GM06990 (cell line): ENCODE measurements around the gene SLC6A18.

ENCODE experiments used
- DNase-seq: peaks from one replicate; pipeline ENCODE4 v3.0.0-alpha.2; 2011; ENCODE audit not compliant: insufficient read length; ENCODE audit errors: extremely low read depth
- H3K27me3 ChIP-seq: replicated peaks from 2 replicates; pipeline ENCODE4 v1.6.0; 2011; ENCODE audit warnings: low read length; ENCODE audit not compliant: control insufficient read depth, insufficient read depth
- H3K36me3 ChIP-seq: 2 replicates; pipeline ENCODE4 v1.5.1; 2011; ENCODE audit warnings: low read length; ENCODE audit not compliant: control insufficient read depth, insufficient read depth
- H3K4me3 ChIP-seq: replicated peaks from 2 replicates; pipeline ENCODE4 v1.5.1; 2011; ENCODE audit warnings: low read depth, mild to moderate bottlenecking, control low read depth, low read length
- TF ChIP-seq, protein P1 (sequence below): IDR thresholded peaks from 2 replicates; pipeline ENCODE4 v1.5.1; 2011; ENCODE audit warnings: low read length, control low read depth, mild to moderate bottlenecking, inconsistent platforms; ENCODE audit not compliant: insufficient read depth, poor library complexity, severe bottlenecking

SLC6A18 gene

GRCh38 chr5:1182360-1182632 lies 42.9 kb upstream of the SLC6A18 start:
- H3K36me3 ChIP-seq = no peaks in the 10 kb centered on the region
- no peaks in the 10 kb centered on the region; the same call in 1 of the 2 replicates for H3K27me3 ChIP-seq
- TF ChIP-seq, protein P1, sequence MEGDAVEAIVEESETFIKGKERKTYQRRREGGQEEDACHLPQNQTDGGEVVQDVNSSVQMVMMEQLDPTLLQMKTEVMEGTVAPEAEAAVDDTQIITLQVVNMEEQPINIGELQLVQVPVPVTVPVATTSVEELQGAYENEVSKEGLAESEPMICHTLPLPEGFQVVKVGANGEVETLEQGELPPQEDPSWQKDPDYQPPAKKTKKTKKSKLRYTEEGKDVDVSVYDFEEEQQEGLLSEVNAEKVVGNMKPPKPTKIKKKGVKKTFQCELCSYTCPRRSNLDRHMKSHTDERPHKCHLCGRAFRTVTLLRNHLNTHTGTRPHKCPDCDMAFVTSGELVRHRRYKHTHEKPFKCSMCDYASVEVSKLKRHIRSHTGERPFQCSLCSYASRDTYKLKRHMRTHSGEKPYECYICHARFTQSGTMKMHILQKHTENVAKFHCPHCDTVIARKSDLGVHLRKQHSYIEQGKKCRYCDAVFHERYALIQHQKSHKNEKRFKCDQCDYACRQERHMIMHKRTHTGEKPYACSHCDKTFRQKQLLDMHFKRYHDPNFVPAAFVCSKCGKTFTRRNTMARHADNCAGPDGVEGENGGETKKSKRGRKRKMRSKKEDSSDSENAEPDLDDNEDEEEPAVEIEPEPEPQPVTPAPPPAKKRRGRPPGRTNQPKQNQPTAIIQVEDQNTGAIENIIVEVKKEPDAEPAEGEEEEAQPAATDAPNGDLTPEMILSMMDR = no peak
- no peak overlapping the region for H3K4me3 ChIP-seq
- DNase-seq = no peak

GRCh38 chr5:1182633-1183423 lies 42.4 kb upstream of the SLC6A18 start:
- H3K27me3 ChIP-seq = no peaks in the 10 kb centered on the region; the same call in 1 of the 2 replicates
- TF ChIP-seq, protein P1 = no peak
- H3K36me3 ChIP-seq = no peaks in the 10 kb centered on the region
- no peak for DNase-seq
- H3K4me3 ChIP-seq = no peak overlapping the region

GRCh38 chr5:1183424-1184162 lies 41.6 kb upstream of the SLC6A18 start:
- H3K27me3 ChIP-seq = no peaks in the 10 kb centered on the region; the same call in 1 of the 2 replicates
- H3K4me3 ChIP-seq = no peak overlapping the region
- DNase-seq = no peak
- TF ChIP-seq, protein P1 = no peak
- no peaks in the 10 kb centered on the region for H3K36me3 ChIP-seq

DNA sequence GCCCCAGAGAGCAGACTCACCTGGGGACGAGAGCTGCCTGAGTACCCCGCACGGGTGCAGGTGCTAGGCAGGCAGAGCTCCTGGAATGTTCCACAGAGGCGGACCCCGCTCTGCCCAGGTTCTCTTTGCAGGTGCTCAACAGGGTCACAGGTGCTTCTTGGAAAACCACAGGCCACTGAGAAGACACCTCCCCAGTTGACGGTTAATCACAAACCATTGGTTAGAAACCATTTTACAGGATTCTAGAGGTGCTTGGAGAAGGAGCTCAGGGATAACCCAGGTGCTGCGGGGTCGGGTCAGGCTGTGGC lies 41.1 kb upstream of the SLC6A18 start:
- TF ChIP-seq, protein P1 = no peak
- Histone ChIP-seq H3K27me3 (no peaks in the 10 kb centered on the region; the same call in 1 of the 2 replicates), H3K4me3 (no peak overlapping the region), H3K36me3 (no peaks in the 10 kb centered on the region)
- DNase-seq = no peak

DNA sequence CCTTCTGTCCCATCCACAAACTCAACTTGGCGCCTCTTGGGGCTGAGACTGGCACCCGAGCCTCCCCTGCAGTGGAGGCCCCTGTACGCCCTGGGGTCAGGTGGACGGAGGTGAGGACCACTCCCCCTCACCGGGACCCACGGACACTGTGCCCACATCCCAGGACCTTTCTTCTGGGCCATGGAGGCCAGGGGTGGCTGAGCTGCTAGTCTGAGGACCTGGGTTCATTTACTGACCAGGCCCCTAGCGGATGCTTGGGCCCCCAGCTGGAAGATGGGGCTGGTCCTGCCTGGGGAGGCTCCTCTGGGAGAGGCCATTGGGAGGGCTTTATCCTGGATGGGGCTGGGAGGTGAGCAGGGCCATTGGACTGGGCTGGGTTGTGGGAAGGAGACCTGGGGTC lies 40.7 kb upstream of the SLC6A18 start:
- no peaks in the 10 kb centered on the region for H3K36me3 ChIP-seq
- TF ChIP-seq, protein P1 = no peak
- H3K4me3 ChIP-seq = no peak overlapping the region
- DNase-seq = no peak
- no peaks in the 10 kb centered on the region; the same call in 1 of the 2 replicates for H3K27me3 ChIP-seq
